GM20431 (cell line): ENCODE measurements around the gene NDFIP1.

ENCODE experiments used
- in situ Hi-C: fragments of 300-500 bp; cut with MseI, MboI; formaldehyde crosslinking; loops from one replicate; pipeline ENCODE4 v1.15.0; 2020; ENCODE audit warnings: low sequenced_read_pairs; ENCODE audit not compliant: unreplicated experiment

NDFIP1 gene

DNA sequence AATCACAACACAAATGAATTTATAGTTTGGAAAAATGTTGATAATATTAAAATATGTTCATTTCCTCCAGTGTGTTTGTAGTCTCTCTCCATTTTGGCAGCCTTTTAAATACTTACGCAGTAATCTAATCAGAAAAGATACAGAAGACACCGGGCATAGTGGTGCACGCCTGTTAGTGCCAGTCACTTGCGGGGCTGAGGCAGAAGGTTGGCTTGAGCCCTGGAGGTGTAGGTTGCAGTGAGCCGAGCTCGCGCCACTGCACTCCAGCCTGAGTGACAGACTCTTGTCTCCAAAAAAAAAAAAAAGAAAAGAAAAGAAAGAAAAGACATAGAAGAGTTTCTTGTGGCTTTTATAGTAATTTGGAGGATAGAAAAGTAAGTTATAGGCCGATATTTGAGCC, 41.9 kb downstream of the NDFIP1 start:
- in situ Hi-C loops: loop anchor here (25.0 kb wide), 1 partner anchor 412 kb away; no protein-coding TSS in a partner anchor

DNA sequence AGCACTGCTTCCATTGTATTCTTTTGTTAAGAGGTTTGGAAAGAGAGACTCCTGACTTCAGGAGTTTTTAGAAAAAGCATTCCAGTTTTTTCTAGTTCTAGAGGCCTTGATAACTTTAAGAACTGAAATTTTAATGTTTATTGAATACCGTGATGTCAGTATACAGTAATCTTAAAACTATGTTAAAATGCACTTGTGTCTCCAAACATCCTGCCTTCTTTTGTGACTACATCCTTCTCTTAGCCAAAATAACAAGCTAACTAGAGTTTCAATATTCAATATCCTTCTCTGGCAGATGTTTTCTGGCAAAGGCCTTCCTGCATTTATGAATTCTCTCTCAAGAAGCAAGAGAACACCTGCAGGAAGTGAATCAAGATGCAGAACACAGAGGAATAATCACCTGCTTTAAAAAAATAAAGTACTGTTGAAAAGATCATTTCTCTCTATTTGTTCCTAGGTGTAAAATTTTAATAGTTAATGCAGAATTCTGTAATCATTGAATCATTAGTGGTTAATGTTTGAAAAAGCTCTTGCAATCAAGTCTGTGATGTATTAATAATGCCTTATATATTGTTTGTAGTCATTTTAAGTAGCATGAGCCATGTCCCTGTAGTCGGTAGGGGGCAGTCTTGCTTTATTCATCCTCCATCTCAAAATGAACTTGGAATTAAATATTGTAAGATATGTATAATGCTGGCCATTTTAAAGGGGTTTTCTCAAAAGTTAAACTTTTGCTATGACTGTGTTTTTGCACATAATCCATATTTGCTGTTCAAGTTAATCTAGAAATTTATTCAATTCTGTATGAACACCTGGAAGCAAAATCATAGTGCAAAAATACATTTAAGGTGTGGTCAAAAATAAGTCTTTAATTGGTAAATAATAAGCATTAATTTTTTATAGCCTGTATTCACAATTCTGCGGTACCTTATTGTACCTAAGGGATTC, 43.1 kb downstream of the NDFIP1 start:
- in situ Hi-C loops: loop anchor here (25.0 kb wide), 1 partner anchor 411 kb away; no protein-coding TSS in a partner anchor

DNA sequence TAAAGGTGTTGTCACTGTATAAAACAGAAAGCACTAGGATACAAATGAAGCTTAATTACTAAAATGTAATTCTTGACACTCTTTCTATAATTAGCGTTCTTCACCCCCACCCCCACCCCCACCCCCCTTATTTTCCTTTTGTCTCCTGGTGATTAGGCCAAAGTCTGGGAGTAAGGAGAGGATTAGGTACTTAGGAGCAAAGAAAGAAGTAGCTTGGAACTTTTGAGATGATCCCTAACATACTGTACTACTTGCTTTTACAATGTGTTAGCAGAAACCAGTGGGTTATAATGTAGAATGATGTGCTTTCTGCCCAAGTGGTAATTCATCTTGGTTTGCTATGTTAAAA, 43.8 kb downstream of the NDFIP1 start:
- in situ Hi-C loops: loop anchor here (25.0 kb wide), 1 partner anchor 410 kb away; no protein-coding TSS in a partner anchor

DNA sequence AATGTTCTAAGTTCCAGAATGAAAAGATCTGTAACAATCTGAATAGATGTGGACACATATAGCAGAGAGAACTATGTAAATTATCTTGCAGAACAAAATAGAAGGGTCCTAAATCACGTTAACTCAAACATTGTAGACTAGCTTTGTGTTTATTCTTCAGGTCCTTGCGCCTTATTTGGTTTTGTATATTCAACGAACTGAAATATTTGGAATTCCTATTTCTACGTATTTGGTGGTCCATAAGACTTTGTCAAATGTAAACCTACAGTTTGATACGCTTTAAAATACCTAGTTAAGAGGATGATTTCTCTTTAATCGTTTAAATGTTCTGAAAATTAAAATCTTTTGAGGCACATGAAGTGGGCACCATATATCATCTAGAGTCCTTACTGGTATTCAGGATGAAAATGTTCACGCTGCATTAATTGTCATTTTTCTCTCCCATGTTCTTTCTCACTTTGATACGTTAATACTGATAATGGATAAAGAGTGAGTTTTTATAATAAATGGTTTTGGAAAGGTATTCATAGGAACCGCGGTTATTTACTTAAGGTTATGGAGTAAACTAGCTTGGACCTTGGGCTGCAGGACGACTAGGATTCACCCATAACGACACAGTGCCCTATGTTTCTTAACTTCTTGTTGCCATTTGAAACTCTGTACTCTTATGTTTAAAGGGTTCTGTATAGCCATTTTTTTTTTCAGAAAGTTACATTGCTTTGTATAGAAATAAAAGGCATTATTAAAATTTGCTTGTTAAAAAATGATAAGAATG, 45.3 kb downstream of the NDFIP1 start:
- in situ Hi-C loops: loop anchor here (25.0 kb wide), 1 partner anchor 408 kb away; no protein-coding TSS in a partner anchor

DNA sequence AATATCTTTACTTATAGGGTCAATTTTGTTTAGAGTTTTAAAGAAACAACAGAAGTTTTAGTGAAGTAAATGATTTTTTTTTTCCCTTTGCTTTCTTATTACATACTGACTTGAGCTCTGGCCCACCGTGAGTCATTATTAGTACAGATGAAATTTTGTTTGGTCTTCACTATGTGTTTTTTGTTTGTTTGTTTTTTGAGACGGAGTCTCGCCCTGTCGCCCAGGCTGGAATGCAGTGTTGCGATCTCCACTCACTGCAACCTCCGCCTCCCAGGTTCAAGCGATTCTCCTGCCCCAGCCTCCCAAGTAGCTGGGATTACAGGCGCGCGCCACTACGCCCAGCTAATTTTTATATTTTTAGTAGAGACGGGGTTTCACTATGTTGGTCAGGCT, 45.9 kb downstream of the NDFIP1 start:
- in situ Hi-C loops: loop anchor here (25.0 kb wide), 1 partner anchor 408 kb away; no protein-coding TSS in a partner anchor

DNA sequence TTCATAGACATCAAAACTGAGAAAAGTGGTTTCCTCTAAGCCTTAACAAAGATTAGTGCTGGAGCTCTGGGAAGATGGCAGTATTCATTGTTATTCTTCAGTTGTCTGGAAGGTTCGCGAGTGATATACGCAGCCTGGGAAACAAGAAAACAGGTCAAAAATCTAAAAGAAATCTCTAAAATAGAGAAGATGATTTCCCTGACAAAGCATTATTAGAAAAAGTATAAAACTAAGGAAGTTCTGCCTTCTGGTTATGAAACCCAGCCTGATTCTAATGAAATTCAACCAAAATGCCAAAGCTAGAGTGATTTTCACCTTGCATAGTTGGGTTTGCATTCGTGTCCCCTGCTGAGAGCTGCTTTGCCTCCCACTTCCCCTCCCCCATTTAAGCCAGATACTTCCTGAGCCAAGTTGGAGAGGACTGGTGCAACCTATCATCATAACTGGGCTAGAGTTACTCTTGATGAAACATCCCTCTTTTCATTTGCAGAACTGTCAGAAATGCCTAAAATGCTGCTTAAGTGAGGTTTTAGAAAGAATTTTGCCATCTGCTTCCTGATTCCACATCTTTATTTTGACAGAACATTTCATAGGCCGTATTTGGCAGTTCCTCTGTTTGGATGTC, 48.4 kb downstream of the NDFIP1 start:
- in situ Hi-C loops: loop anchor here (25.0 kb wide), 1 partner anchor 405 kb away; no protein-coding TSS in a partner anchor

DNA sequence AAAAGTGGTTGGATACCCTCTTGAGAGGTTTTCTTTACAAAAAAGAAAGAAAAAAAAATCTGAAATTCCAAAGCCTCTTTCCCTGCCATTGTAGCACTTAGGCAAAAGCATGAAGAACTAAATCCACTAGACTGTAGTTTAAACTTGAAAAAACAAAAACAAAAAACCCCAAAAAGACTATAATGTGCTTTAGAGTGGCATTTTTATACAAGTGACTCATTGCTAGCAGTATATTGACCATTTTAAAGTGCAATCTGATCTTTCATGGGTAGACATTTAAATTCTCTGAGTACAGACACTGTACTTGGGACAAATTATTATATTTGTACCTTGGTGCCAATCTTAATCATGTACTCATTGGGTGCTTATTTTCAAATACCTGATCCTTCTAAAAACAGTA, 50.8 kb downstream of the NDFIP1 start:
- in situ Hi-C loops: loop anchor here (25.0 kb wide), 1 partner anchor 403 kb away; no protein-coding TSS in a partner anchor

DNA sequence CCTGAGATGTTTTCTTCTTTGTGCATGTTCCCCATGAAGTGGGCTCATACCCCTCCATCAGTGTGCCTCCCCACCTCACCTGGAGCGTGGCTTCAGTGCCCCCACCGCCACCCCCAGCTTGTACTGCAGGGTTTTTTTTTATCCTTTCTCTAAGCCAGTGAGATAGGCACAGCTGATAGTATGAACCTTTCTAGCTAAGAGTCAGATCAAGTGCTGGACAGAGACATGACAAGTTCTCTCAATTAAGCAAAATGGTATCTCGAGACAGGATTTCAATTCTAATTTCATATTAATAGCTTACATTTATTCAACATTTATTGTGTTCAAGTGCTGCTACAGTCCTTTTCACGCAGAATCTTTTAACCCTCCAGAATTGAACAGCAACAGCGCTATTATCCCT, 55.7 kb downstream of the NDFIP1 start:
- in situ Hi-C loops: loop anchor here (25.0 kb wide), 1 partner anchor 398 kb away; no protein-coding TSS in a partner anchor

DNA sequence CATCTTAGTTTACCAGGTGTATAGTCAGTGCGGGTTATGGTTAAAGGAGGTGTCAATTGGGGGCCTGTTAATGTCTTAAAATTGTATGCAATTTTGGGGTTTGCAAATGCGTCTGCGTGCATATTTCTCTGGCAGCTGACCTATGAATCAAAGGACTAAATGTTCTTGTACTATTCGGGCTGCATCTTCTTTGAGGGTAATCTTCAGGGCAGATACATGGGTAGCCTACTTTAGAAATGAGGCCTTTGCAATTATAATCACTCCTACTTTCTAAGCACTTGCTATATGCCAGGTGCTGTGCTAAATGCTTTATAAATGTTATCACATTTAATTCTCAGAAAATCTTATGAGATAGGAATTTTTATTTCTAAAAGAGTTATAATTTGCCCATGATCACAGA, 58.2 kb downstream of the NDFIP1 start:
- in situ Hi-C loops: loop anchor here (25.0 kb wide), 1 partner anchor 396 kb away; no protein-coding TSS in a partner anchor

DNA sequence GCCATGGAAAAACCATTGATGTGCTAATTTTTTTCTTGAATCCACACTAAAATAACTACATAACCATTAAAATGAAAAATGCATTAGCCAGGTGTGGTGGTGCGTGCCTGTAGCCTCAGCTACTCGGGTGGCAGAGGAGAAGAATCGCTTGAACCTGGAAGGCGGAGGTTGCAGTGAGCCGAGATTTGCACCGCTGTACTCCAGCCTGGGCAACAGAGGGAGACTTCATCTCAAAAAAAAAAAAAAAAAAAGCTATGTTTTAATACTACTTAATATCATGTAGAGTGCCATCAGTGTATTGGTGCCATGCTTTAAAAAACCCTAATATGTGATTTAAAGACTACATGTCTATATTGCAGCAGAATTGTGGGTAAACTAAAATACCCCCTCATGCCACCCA, 58.9 kb downstream of the NDFIP1 start:
- in situ Hi-C loops: loop anchor here (25.0 kb wide), 1 partner anchor 395 kb away; no protein-coding TSS in a partner anchor

DNA sequence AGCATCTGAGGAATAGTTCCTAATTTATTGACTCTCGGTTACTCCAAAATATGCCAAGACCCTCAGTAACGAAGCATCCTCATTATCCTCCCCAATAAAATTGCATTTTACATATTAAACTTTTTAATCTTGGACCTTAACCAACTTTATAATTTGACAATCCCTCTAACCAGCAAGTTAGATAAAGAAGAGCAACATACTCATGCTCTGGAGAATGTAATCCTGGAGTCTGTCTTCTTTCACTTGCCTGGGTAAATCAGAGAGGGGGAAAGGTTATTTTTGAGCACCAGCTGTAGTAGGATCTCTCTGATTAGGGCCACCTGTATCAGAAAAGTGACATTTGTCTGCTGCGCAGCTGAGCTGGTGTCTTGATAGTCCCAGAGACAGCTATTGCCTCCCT, 59.8 kb downstream of the NDFIP1 start:
- in situ Hi-C loops: loop anchor here (25.0 kb wide), 1 partner anchor 394 kb away; no protein-coding TSS in a partner anchor

DNA sequence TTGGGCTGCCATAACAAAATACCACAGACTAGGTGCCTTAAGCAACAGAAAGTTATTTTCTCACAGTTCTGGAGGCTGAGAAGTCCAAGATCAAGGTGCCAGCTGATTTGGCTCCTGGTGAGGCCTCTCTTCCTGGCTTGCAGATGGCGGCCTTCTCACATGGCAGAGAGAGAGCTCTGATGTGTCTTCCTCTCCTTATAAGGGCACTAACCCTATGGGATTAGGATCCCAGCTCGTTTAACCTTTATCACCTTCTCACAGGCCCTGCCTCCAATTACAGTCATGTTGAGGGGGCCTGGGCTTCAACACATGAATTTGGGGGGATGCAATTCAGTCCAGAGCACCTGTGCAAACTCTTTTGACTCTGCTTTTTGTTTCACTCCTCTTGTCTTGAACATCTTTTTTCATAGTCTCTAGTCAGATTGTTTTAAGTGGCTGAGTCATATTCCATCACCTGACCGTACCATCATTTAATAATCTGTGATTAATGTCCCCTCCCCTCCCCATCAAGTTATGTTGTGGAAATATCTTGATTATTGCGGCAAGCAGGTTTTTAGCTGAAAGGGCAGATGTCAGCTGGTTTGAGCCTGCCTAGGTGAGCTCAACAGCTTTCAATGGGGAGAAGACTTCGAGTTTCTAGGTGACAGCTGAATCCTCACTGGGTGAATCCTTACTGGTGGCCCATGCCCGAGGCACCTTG, 61.8 kb downstream of the NDFIP1 start:
- in situ Hi-C loops: loop anchor here (25.0 kb wide), 1 partner anchor 392 kb away; no protein-coding TSS in a partner anchor

DNA sequence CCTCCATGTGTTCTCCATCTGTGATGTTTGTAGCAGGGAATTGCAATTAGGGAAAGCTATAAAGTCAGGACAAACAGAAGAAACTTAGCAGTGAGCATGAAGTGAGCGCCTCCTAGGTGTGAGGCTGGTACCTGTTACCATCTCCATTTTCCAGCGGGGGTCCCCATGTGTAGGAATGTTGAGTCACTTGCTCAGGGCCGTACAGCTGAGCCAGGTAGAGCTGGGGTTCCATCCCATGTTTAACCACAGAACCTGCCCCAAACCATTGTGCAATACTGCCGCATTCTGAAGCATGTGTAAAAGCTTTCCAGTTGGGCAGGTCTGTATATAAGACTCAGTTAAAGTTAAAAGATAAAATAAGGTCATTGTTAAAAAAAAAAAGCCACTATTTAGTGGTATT, 62.7 kb downstream of the NDFIP1 start:
- in situ Hi-C loops: loop anchor here (25.0 kb wide), 1 partner anchor 391 kb away; no protein-coding TSS in a partner anchor

DNA sequence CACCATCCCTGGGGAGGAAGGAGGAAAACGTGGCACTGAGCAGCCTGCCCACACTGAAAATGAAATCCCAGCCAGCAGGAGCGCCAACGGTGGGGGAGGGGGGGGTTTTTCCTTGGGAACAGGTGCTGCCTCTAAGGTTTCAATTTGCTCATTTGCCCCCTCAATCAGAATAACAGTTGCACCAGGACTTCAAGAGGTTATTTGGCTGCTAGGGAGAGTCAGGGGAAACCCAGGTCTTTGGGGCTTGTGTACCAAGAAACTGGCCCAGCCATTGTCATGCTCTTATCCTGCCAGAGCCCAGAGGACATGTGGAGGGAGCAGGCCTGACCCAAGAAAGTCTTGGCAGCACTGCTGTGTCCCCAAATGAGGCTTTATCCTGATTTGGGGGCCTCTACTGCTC, 66.5 kb downstream of the NDFIP1 start:
- in situ Hi-C loops: no loop called here

DNA sequence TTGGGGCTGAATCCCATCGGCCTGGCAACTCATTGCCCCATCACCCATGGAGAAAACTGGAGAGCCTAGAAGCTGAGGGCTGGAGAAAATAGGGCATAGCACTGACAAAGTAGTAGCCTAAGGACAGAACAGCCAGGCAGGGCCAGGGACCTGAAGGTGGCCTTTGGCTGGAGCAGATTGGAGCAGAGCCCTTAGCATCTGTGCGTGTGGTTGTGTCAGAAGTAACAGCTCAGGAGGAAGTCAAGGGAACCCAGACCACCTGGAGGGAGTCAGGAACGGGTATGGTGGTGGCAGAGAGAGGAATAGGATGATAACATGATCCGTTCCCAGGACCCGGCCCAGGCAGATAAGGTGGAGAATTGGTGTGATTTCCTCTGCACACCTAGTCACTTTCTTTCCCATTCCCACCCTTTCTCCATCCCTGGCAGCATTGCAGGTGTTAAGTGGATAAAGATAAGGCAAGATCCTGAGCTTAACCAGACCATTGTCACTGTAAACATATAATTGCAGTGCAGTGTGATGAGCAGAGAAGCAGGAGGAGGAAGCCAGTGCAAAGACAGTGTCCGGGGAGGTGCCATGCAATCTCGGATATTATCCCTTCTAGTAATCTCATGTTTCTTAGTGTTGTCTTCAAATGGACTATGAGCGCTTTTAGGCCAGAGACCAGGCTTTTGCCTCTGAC, 67.0 kb downstream of the NDFIP1 start:
- in situ Hi-C loops: no loop called here

DNA sequence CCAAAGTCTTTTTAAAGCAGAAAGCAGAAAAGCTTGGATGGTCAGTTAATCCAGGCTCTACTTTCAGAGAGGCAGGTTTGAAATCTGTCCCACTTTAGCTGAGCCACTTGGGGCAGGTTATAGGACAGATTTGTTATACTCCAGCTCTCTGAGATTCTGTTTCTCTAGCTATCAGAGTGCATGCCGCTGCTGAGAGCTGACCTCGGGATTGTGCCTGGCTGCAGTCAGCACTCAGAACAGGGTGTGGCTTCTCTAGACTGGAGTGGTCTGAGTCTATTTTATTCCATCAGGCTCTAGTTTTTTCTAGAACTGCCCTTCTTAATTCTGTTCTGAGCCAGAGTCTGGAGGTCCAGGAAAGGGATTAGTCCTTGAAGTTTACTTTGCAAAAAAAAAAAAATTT, 67.7 kb downstream of the NDFIP1 start:
- in situ Hi-C loops: no loop called here

DNA sequence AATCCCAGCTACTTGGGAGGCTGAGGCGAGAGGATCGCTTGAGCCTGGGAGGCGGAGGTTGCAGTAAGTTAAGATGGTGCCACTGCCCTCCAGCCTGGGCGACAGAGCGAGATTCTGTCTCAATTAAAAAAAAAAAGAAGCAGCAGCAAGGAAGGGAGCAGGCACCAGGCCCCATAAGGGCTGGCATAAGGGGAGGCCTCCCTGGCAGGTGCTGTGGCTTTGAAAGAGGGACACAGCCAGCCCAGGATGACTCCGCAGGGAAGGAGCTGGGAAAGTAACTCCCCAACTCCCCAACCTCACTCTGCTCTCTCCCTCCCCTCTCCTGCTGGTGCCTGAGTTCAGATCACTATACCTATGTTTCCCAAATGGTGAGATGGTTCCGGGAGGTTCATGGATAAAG, 70.1 kb downstream of the NDFIP1 start:
- in situ Hi-C loops: no loop called here

DNA sequence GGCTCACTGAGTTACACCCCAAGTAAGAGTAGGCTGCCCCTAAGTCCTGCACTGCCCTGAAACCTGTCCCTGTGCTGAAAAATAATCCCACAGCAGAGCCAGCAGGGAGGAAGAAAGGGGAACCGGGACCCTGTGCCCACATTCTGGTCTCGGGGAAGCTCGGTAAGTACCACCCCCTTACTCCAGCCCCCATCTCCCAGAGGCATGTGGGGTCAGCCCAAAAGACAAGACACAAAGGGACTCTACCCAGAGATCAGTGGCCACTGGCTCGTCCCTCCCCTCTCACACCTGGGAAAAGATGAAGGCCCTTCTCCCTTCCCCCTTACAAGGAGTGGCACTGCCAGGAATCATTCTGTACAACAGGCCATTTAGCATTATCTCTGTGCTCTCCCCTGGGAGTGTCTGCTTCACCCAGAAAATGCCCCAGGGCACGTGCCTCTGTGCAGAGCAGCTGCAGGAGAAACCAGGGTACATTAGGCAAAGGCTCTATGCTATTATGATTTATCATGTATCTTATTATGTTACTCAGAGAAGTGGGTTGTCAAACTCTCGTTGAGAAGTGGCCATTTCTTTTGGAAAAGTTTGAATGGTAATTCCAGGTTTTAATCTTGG, 71.3 kb downstream of the NDFIP1 start:
- in situ Hi-C loops: no loop called here
